HG02973 (cell line): Measurements from ENCODE around the gene PRELID3B.
"Not testable (repeated sequence)": the region's sequence is repeated elsewhere in the genome, so short reads cannot be mapped to it uniquely, and the experiment has no call there.

Experiments
- ATAC-seq: cut with Tn5 transposase; IDR thresholded peaks from one replicate; pipeline ENCODE4 v1.9.1; 2021; ENCODE audit warnings: moderate library complexity; ENCODE audit not compliant: unreplicated experiment

The PRELID3B gene

GRCh38 chr20:59050437-59050836 lies 7.9 kb upstream of the PRELID3B start:
- ATAC-seq: no peak

GRCh38 chr20:59048681-59049030 lies 6.1 kb upstream of the PRELID3B start:
- ATAC-seq: no peak

- no peak for ATAC-seq
Observed at GRCh38 chr20:59047938-59048680, 5.5 kb upstream of the PRELID3B start.

GRCh38 chr20:59046862-59047261 lies 4.3 kb upstream of the PRELID3B start:
- ATAC-seq: no peak

- no peak for ATAC-seq
Observed at GRCh38 chr20:59044796-59045195, 2.2 kb upstream of the PRELID3B start.

- no peak for ATAC-seq
Observed at GRCh38 chr20:59044295-59044694, 1.7 kb upstream of the PRELID3B start.

- no peak for ATAC-seq
Observed at GRCh38 chr20:59043698-59044097, 1.1 kb upstream of the PRELID3B start.

- ATAC-seq: peak; percentile 78
Observed at GRCh38 chr20:59042796-59043631, 428 bp upstream of the PRELID3B start.

GRCh38 chr20:59041487-59041886 lies 1.1 kb downstream of the PRELID3B start:
- not testable (repeated sequence) for ATAC-seq

- no peak for ATAC-seq
Observed at GRCh38 chr20:59040667-59041066, 1.9 kb downstream of the PRELID3B start.

GRCh38 chr20:59039233-59039632 lies 3.4 kb downstream of the PRELID3B start:
- ATAC-seq: no peak

GRCh38 chr20:59037386-59037785 lies 5.2 kb downstream of the PRELID3B start:
- no peak for ATAC-seq

- no peak for ATAC-seq
Observed at GRCh38 chr20:59035381-59035780, 7.2 kb downstream of the PRELID3B start.

- no peak for ATAC-seq
Observed at GRCh38 chr20:59033616-59034165, 8.9 kb downstream of the PRELID3B start.

GRCh38 chr20:59033093-59033492 lies 9.5 kb downstream of the PRELID3B start:
- ATAC-seq: no peak

- no peak for ATAC-seq
Observed at GRCh38 chr20:59032713-59033059, 9.9 kb downstream of the PRELID3B start.

- peak; percentile 89 for ATAC-seq
Observed at GRCh38 chr20:59032023-59032712, 10.4 kb downstream of the PRELID3B start, which contains the start of gene ATP5F1E. Gene ATP5F1E (minus strand): TSS chr20:59032335. CDS start chr20:59032251, 84 bp downstream.

GRCh38 chr20:59031564-59032022 lies 11.0 kb downstream of the PRELID3B start:
- no peak for ATAC-seq

- no peak for ATAC-seq
Observed at GRCh38 chr20:59030911-59031563, 11.5 kb downstream of the PRELID3B start.

- ATAC-seq: no peak
Observed at GRCh38 chr20:59028812-59029211, 13.8 kb downstream of the PRELID3B start.
